GM12878 (cell line): ENCODE results near the gene TRIL. TPM values are rescaled to one million over a fixed set of nuclear protein-coding genes. Genes with fewer than 3 reads are reported as not detected.

Experiments
- ATAC-seq: fragments of 200-7000 bp; cut with Tn5 transposase; 3 replicates; pipeline ENCODE4 v1.9.1; 2020; ENCODE audit warnings: mild to moderate bottlenecking, moderate library complexity
- BruUV-seq: library from RNA; stranded (reverse); fragments of 400-500 nt; replicated peaks from 2 replicates; lab custom pipeline; 2021; lab: Mats Ljungman, UMichigan
- CTCF ChIA-PET: fragments of 300-600 bp; sonication (Branson Sonifier 250); formaldehyde crosslinking; extraction: SDS; loops from one replicate; lab custom pipeline; 2021; ENCODE audit warnings: inconsistent platforms; lab: Yijun Ruan, JAX
- POLR2A ChIA-PET: fragments of 350-600 bp; formaldehyde crosslinking; extraction: SDS; loops from one replicate; lab custom pipeline; 2021; ENCODE audit warnings: inconsistent platforms; lab: Charles Lee
- RAD21 ChIA-PET: fragments of 300-600 bp; sonication (Branson Sonifier 250); formaldehyde crosslinking; loops from one replicate; lab custom pipeline; 2023; ENCODE audit warnings: antibody characterized with exemption; ENCODE audit not compliant: unreplicated experiment; lab: Charles Lee
- SMC1A ChIA-PET: fragments of 300-600 bp; sonication (Branson Sonifier 250); formaldehyde crosslinking; loops from one replicate; lab custom pipeline; 2023; ENCODE audit not compliant: unreplicated experiment, uncharacterized antibody; lab: Charles Lee
- DNase-seq: peaks from one replicate; pipeline ENCODE4 v3.0.0-alpha.2; 2011; ENCODE audit warnings: low read depth, low spot score
- FAIRE-seq: peaks from 3 replicates; lab custom pipeline; 2011; peaks lifted over from hg19 to GRCh38; lab: Jason Lieb, UNC
- H2AFZ ChIP-seq: 2 replicates; pipeline ENCODE4 v1.6.0; 2011; ENCODE audit warnings: low read depth, low read length, control low read depth; ENCODE audit not compliant: control insufficient read depth
- H3K27ac ChIP-seq: 2 replicates; pipeline ENCODE4 v1.5.1; 2011; ENCODE audit warnings: control low read depth; ENCODE audit not compliant: control insufficient read depth, insufficient read depth
- H3K27me3 ChIP-seq, 2 experiments: replicated peaks in 1 of 2; 2 replicates each; pipeline versions ENCODE4 v1.6.0 to v1.6.1; 2011; ENCODE audit warnings: low read length in 1 of 2; ENCODE audit not compliant: control insufficient read depth in 2 of 2, insufficient read depth in 2 of 2
- H3K36me3 ChIP-seq, 2 experiments: 2 replicates each; pipeline ENCODE4 v1.5.1; 2011; ENCODE audit warnings: low read length in 1 of 2; ENCODE audit not compliant: control insufficient read depth in 2 of 2, insufficient read depth in 2 of 2
- H3K4me1 ChIP-seq: 2 replicates; pipeline ENCODE4 v1.6.1; 2011; ENCODE audit warnings: mild to moderate bottlenecking, low read length, moderate library complexity, mixed read lengths; ENCODE audit not compliant: control insufficient read depth, insufficient read depth
- H3K4me2 ChIP-seq: 2 replicates; pipeline ENCODE4 v1.6.0; 2011; ENCODE audit warnings: control low read depth; ENCODE audit not compliant: control insufficient read depth, insufficient read depth
- H3K4me3 ChIP-seq: fragments of 200-600 bp; sonication (generic); 2 replicates; pipeline ENCODE4 v1.5.1; 2016
- H3K79me2 ChIP-seq: 2 replicates; pipeline ENCODE4 v1.6.0; 2011; ENCODE audit warnings: low read length; ENCODE audit not compliant: control insufficient read depth, insufficient read depth
- H3K9ac ChIP-seq: 2 replicates; pipeline ENCODE4 v1.8.0; 2011; ENCODE audit warnings: low read length, control low read depth, mixed read lengths; ENCODE audit not compliant: control insufficient read depth, insufficient read depth
- H3K9me3 ChIP-seq: replicated peaks from 3 replicates; pipeline ENCODE4 v1.5.1; 2011; ENCODE audit warnings: mild to moderate bottlenecking, low read length; ENCODE audit not compliant: control insufficient read depth, insufficient read depth
- H4K20me1 ChIP-seq: 2 replicates; pipeline ENCODE4 v1.6.0; 2011; ENCODE audit not compliant: control insufficient read depth, insufficient read depth
- CTCF ChIP-seq, 3 experiments: IDR thresholded peaks in 2 of 3; conservative IDR thresholded peaks in 1 of 3; 2 replicates each; pipeline ENCODE4 v1.5.1; 2011; ENCODE audit warnings: low read depth in 3 of 3, low read length in 3 of 3, mild to moderate bottlenecking in 3 of 3, control low read depth in 2 of 3, moderate library complexity in 2 of 3, inconsistent platforms in 1 of 3, mixed read lengths in 1 of 3; ENCODE audit not compliant: control insufficient read depth in 2 of 3, insufficient read depth in 1 of 3; ENCODE audit errors: extremely low read depth in 1 of 3
- CUX1 ChIP-seq: IDR thresholded peaks from 2 replicates; pipeline ENCODE4 v1.6.1; 2012; ENCODE audit warnings: improper control_type of control experiment, low read depth, low read length; ENCODE audit not compliant: insufficient replicate concordance
- JUND ChIP-seq: IDR thresholded peaks from 2 replicates; pipeline ENCODE4 v1.6.1; 2012; ENCODE audit warnings: low read depth, mild to moderate bottlenecking, low read length, improper control_type of control experiment, moderate library complexity
- NFXL1 ChIP-seq: fragments of 450-650 bp; IDR thresholded peaks from 2 replicates; pipeline ENCODE4 v1.6.1; 2017; ENCODE audit warnings: antibody characterized with exemption, mild to moderate bottlenecking, borderline replicate concordance
- NFYA ChIP-seq: IDR thresholded peaks from 2 replicates; pipeline ENCODE4 v1.6.1; 2011; ENCODE audit warnings: low read depth, mild to moderate bottlenecking, low read length, improper control_type of control experiment, borderline replicate concordance
- NFYB ChIP-seq: IDR thresholded peaks from 2 replicates; pipeline ENCODE4 v1.6.1; 2011; ENCODE audit warnings: low read depth, mild to moderate bottlenecking, low read length, improper control_type of control experiment, moderate library complexity; ENCODE audit not compliant: insufficient read depth
- NR2F1 ChIP-seq: fragments of 450-650 bp; conservative IDR thresholded peaks from 2 replicates; pipeline ENCODE4 v1.6.1; 2017; ENCODE audit warnings: mild to moderate bottlenecking
- POLR2AphosphoS5 ChIP-seq: IDR thresholded peaks from 2 replicates; pipeline ENCODE4 v1.6.1; 2011; ENCODE audit warnings: mild to moderate bottlenecking, low read length, inconsistent platforms
- RCOR1 ChIP-seq: conservative IDR thresholded peaks from 2 replicates; pipeline ENCODE4 v1.6.1; 2012; ENCODE audit warnings: low read depth, low read length, improper control_type of control experiment
- SRF ChIP-seq, 2 experiments: IDR thresholded peaks; 2 replicates each; pipeline ENCODE4 v1.6.1; 2011; ENCODE audit warnings: low read depth in 2 of 2, low read length in 2 of 2, mild to moderate bottlenecking in 1 of 2, moderate library complexity in 1 of 2
- WRNIP1 ChIP-seq: IDR thresholded peaks from 2 replicates; pipeline ENCODE4 v1.6.1; 2011; ENCODE audit warnings: low read depth, low read length, improper control_type of control experiment, borderline replicate concordance
- ZNF687 ChIP-seq: fragments of 450-650 bp; IDR thresholded peaks from 2 replicates; pipeline ENCODE4 v1.6.1; 2017; ENCODE audit warnings: mild to moderate bottlenecking, moderate library complexity
- WGBS: methylation state at CpG from one replicate; pipeline ENCODE4 v1.1.6; 2016; ENCODE audit warnings: low lambda C conversion rate; ENCODE audit not compliant: insufficient replicate concordance, insufficient coverage; ENCODE audit errors: missing lambda C conversion rate; 5-methylcytosine and 5-hydroxymethylcytosine counted together
- in situ Hi-C: fragments of 300-500 bp; cut with MboI; formaldehyde crosslinking; loops from 9 replicates; pipeline ENCODE4 v1.14.3; 2018; ENCODE audit warnings: mixed read lengths
- intact Hi-C: fragments of 100-400 bp; cut with micrococcal nuclease; formaldehyde crosslinking; loops from one replicate; pipeline ENCODE4 v1.14.2; 2022; ENCODE audit not compliant: unreplicated experiment
- polyA plus RNA-seq, 11 experiments: library from polyadenylated mRNA; depleted of rRNA in 4 of 11; unstranded in 6 of 11; stranded (reverse) in 5 of 11; fragments of >200 nt; fragmentation: Nextera tagmentation in 4 of 11; fragmentation: Illumina TruSeq in 1 of 11; extraction: Ambion mirVana in 4 of 11; extraction: Trizol in 1 of 11; gene quantifications; 1 replicate in 1 of 11; 2 replicates in 10 of 11; pipeline versions ENCODE4 v1.2.1 to v1.2.3, GENCODE V29; 2011 to 2016; ENCODE audit warnings: inconsistent platforms in 2 of 11, missing spikeins in 2 of 11, low read depth in 1 of 11
- total RNA-seq, 4 experiments: library from RNA; depleted of rRNA in 3 of 4; stranded (reverse); fragments of >200 nt in 3 of 4; fragmentation: Illumina TruSeq in 1 of 4; extraction: Trizol in 1 of 4; gene quantifications; 2 replicates each; pipeline versions ENCODE4 v1.2.1 to v1.2.3, GENCODE V29; 2013 to 2021

The TRIL gene
- total and polyA plus RNA-seq, 10 of the 15 experiments (the other 5 are each of a cell fraction or from before 2014, with no cell fraction given) = not detected

- TF ChIP-seq NFYA = no peak
- TF ChIP-seq CTCF (IDR thresholded peaks at IDR 0.05 in 2 of 3, conservative IDR thresholded peaks at IDR 0.05 in 1 of 3; ENCODE audit: control insufficient read depth in 2 of 3, extremely low read depth in 1 of 3, insufficient read depth in 1 of 3, low read depth in 3 of 3, low read length in 3 of 3) = no peak
- TF ChIP-seq RCOR1 = no peak
- no peak for TF ChIP-seq NR2F1
- TF ChIP-seq NFXL1 = no peak
- TF ChIP-seq NFYB = no peak
Measured at GRCh38 chr7:29003703-29004102, 45.6 kb upstream of the TRIL start (continued).

GRCh38 chr7:29000717-29001076, 42.6 kb upstream of the TRIL start:
- no peak for DNase-seq
- Histone ChIP-seq H3K79me2 (no peaks in the 10 kb centered on the region), H3K27ac (no peak overlapping the region), H3K9me3 (no peaks in the 10 kb centered on the region), H3K9ac (no peak overlapping the region), H3K4me3 (no peak overlapping the region), H2AFZ (no peak overlapping the region), H3K4me1 (no peaks in the 10 kb centered on the region), H3K36me3 (no peaks in the 10 kb centered on the region), H3K4me2 (no peak overlapping the region), H4K20me1 (no peaks in the 10 kb centered on the region), H3K27me3 (peaks cover 0 to 1% of the 10 kb centered on the region in 2 experiments; a peak in 3 of 4 replicates)
- no peak for FAIRE-seq
- no peak for ATAC-seq
- RAD21 ChIA-PET = no interaction called here
- POLR2A ChIA-PET = no interaction called here
- 3% methylated on average over 2 of the region's 2 CpGs for WGBS
- intact Hi-C loops (no loop called here), in situ Hi-C loops (no loop called here)
- no TSS peak for BruUV-seq
- SMC1A ChIA-PET = no interaction called here
- CTCF ChIA-PET = interaction anchor here (0.6 kb wide), 1 partner anchor 9 kb away, joined by 3 read pairs; no protein-coding TSS in a partner anchor
- TF ChIP-seq ZNF687 (no peak), POLR2AphosphoS5 (no peak), WRNIP1 (no peak), CUX1 (no peak), SRF (IDR thresholded peaks at IDR 0.05; ENCODE audit: low read depth in 2 of 2, low read length in 2 of 2) (no peak), JUND (no peak)
